ENCODE measurements around the gene MRI1.
"Not testable (repeated sequence)": the region's sequence is repeated elsewhere in the genome, so short reads cannot be mapped to it uniquely, and the experiment has no call there.

Gene MRI1

GRCh38 chr19:13778398-13778797 lies 14.1 kb downstream of the MRI1 start:
- in situ Hi-C loops (cut with MboI; ENCODE audit: low sequenced_read_pairs, unreplicated experiment) = no loop called here
- TF ChIP-seq CTCF (IDR thresholded peaks at IDR 0.05; ENCODE audit: borderline replicate concordance, control extremely low read depth, extremely low read depth, insufficient read depth, missing control alignments) = no peak
- no peak for DNase-seq (ENCODE audit: low spot score)

GRCh38 chr19:13778847-13779246 lies 14.5 kb downstream of the MRI1 start:
- no peak for TF ChIP-seq CTCF (IDR thresholded peaks at IDR 0.05; ENCODE audit: borderline replicate concordance, control extremely low read depth, extremely low read depth, insufficient read depth, missing control alignments)
- no peak for DNase-seq (ENCODE audit: low spot score)
- in situ Hi-C loops (cut with MboI; ENCODE audit: low sequenced_read_pairs, unreplicated experiment) = no loop called here

- in situ Hi-C loops (cut with MboI; ENCODE audit: low sequenced_read_pairs, unreplicated experiment) = loop anchor here (5.0 kb wide), 1 partner anchor 83 kb away; no protein-coding TSS in a partner anchor
- not testable (repeated sequence) for DNase-seq (ENCODE audit: low spot score)
These were observed 15.5 kb downstream of the MRI1 start for GRCh38 chr19:13779794-13780193.

GRCh38 chr19:13781547-13781946 lies 17.2 kb downstream of the MRI1 start:
- in situ Hi-C loops (cut with MboI; ENCODE audit: low sequenced_read_pairs, unreplicated experiment) = loop anchor here (5.0 kb wide), 1 partner anchor 81 kb away; no protein-coding TSS in a partner anchor

GRCh38 chr19:13782537-13782936 lies 18.2 kb downstream of the MRI1 start:
- TF ChIP-seq CTCF (IDR thresholded peaks at IDR 0.05; ENCODE audit: borderline replicate concordance, control extremely low read depth, extremely low read depth, insufficient read depth, missing control alignments) = no peak
- in situ Hi-C loops (cut with MboI; ENCODE audit: low sequenced_read_pairs, unreplicated experiment) = loop anchor here (5.0 kb wide), 1 partner anchor 80 kb away; no protein-coding TSS in a partner anchor
- no peak for DNase-seq (ENCODE audit: low spot score)

More at GRCh38 chr19:13781547-13781946, 17.2 kb downstream of the MRI1 start:
- no peak for DNase-seq (ENCODE audit: low spot score)
- TF ChIP-seq CTCF (IDR thresholded peaks at IDR 0.05; ENCODE audit: borderline replicate concordance, control extremely low read depth, extremely low read depth, insufficient read depth, missing control alignments) = no peak

GRCh38 chr19:13783565-13784500 lies 19.5 kb downstream of the MRI1 start:
- TF ChIP-seq CTCF (IDR thresholded peaks at IDR 0.05; ENCODE audit: borderline replicate concordance, control extremely low read depth, extremely low read depth, insufficient read depth, missing control alignments) = no peak
- DNase-seq (ENCODE audit: low spot score) = no peak
- in situ Hi-C loops (cut with MboI; ENCODE audit: low sequenced_read_pairs, unreplicated experiment) = loop anchor here (5.0 kb wide), 1 partner anchor 78 kb away; no protein-coding TSS in a partner anchor
